Kidney (tissue), 14 donors: ENCODE results near the gene ADARB1. TPM values are rescaled to one million over a fixed set of nuclear protein-coding genes. Genes with fewer than 3 reads are reported as not detected.

Source experiments
- DNase-seq, 5 donors: peaks; one replicate each; pipeline ENCODE4 v3.0.0-alpha.2; 2013 to 2020
- FAIRE-seq: peaks from 2 replicates; lab custom pipeline; 2012; peaks lifted over from hg19 to GRCh38; lab: Jason Lieb, UNC
- H3K27ac ChIP-seq, 2 donors: one replicate each; pipeline ENCODE4 v1.7.0; 2013; ENCODE audit warnings: low read depth in 2 of 2, low read length in 2 of 2, inconsistent platforms in 1 of 2
- H3K27me3 ChIP-seq: one replicate; pipeline ENCODE4 v1.7.1; 2013; ENCODE audit warnings: low read length, inconsistent platforms; ENCODE audit not compliant: control insufficient read depth, insufficient read depth
- H3K36me3 ChIP-seq, 3 donors: one replicate each; pipeline versions ENCODE4 v1.7.0 to v1.7.1; 2013; ENCODE audit warnings: low read length in 3 of 3, control low read depth in 1 of 3, inconsistent platforms in 1 of 3; ENCODE audit not compliant: insufficient read depth in 3 of 3, control insufficient read depth in 2 of 3
- H3K4me1 ChIP-seq, 3 donors: one replicate each; pipeline versions ENCODE4 v1.7.0 to v1.7.1; 2013; ENCODE audit warnings: low read length in 3 of 3, inconsistent platforms in 1 of 3, low read depth in 1 of 3; ENCODE audit not compliant: control insufficient read depth in 2 of 3, insufficient read depth in 2 of 3
- H3K4me3 ChIP-seq, 3 donors: one replicate each; pipeline versions ENCODE4 v1.7.0 to v1.8.1; 2013; ENCODE audit warnings: low read length in 3 of 3, control low read depth in 1 of 3, inconsistent platforms in 1 of 3
- H3K9ac ChIP-seq, 3 donors: one replicate each; pipeline versions ENCODE4 v1.7.0 to v1.7.1; 2013; ENCODE audit warnings: low read length in 3 of 3, control low read depth in 1 of 3, inconsistent platforms in 1 of 3
- H3K9me3 ChIP-seq, 3 donors: one replicate each; pipeline versions ENCODE4 v1.7.0 to v1.7.1; 2013; ENCODE audit warnings: low read length in 3 of 3, control low read depth in 1 of 3, inconsistent platforms in 1 of 3; ENCODE audit not compliant: control insufficient read depth in 2 of 3, insufficient read depth in 1 of 3
- intact Hi-C: fragments of 100-400 bp; cut with DNase I; formaldehyde crosslinking; loops from one replicate; pipeline ENCODE4 v1.11.1; 2022
- polyA plus RNA-seq: library from polyadenylated mRNA; stranded (reverse); fragments of 350-450 nt; fragmentation: Illumina TruSeq; extraction: RNeasy Lipid Tissue Mini Kit (QIAGEN cat#74804); gene quantifications from one replicate; pipeline ENCODE4 v1.2.3, GENCODE V29; 2014; ENCODE audit warnings: low read depth, low replicate concordance; ENCODE audit not compliant: insufficient read depth
- total RNA-seq: library from RNA; stranded (reverse); fragmentation: NEBNext Ultra II Directional; extraction: Animal tissue kit (Norgen Biotek cat#: 25700); gene quantifications from one replicate; pipeline ENCODE4 v1.2.1, GENCODE V29; 2021
- TF ChIP-seq, protein P1 (sequence below): IDR thresholded peaks from 3 replicates; pipeline ENCODE4 v1.5.1; 2012; ENCODE audit warnings: mild to moderate bottlenecking, moderate library complexity, borderline replicate concordance; ENCODE audit not compliant: insufficient read depth; ENCODE audit errors: extremely low read depth
- donor health status: control.
- donor health status: control.
- donor health status: control.
- donor health status: control.
- donor health status: control.
- donor health status: DM: yes; HTN: yes; CAD: no.
- donor health status: Normal renal cell carcinoma (clear cell type).

The ADARB1 gene
- total and polyA plus RNA-seq, 2 donors from 2014 or later: 6.7 to 34.9 TPM

- Histone ChIP-seq H3K4me1 (no peaks in the 10 kb centered on the region), H3K27me3 (no peaks in the 10 kb centered on the region), H3K9me3 (no peaks in the 10 kb centered on the region), H3K27ac (no peak overlapping the region), H3K36me3 (no peaks in the 10 kb centered on the region), H3K9ac (no peak overlapping the region), H3K4me3 (no peak overlapping the region)
- no peak for FAIRE-seq
- TF ChIP-seq, protein P1, sequence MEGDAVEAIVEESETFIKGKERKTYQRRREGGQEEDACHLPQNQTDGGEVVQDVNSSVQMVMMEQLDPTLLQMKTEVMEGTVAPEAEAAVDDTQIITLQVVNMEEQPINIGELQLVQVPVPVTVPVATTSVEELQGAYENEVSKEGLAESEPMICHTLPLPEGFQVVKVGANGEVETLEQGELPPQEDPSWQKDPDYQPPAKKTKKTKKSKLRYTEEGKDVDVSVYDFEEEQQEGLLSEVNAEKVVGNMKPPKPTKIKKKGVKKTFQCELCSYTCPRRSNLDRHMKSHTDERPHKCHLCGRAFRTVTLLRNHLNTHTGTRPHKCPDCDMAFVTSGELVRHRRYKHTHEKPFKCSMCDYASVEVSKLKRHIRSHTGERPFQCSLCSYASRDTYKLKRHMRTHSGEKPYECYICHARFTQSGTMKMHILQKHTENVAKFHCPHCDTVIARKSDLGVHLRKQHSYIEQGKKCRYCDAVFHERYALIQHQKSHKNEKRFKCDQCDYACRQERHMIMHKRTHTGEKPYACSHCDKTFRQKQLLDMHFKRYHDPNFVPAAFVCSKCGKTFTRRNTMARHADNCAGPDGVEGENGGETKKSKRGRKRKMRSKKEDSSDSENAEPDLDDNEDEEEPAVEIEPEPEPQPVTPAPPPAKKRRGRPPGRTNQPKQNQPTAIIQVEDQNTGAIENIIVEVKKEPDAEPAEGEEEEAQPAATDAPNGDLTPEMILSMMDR: no peak
- no peak for DNase-seq
- intact Hi-C loops: no loop called here
Measured at GRCh38 chr21:45146306-45146705, 71.9 kb downstream of the ADARB1 start.

GRCh38 chr21:45146801-45147200, 72.4 kb downstream of the ADARB1 start:
- no peak overlapping the region for H3K4me3 ChIP-seq
- no peaks in the 10 kb centered on the region for H3K27me3 ChIP-seq
- no peak overlapping the region for H3K27ac ChIP-seq
- intact Hi-C loops: no loop called here
- H3K9ac ChIP-seq: no peak overlapping the region
- DNase-seq (no peak), FAIRE-seq (no peak)
- no peaks in the 10 kb centered on the region for H3K9me3 ChIP-seq
- no peaks in the 10 kb centered on the region for H3K4me1 ChIP-seq
- TF ChIP-seq, protein P1: no peak
- no peaks in the 10 kb centered on the region for H3K36me3 ChIP-seq

- DNase-seq (no peak), FAIRE-seq (no peak)
- H3K4me3 ChIP-seq: no peak overlapping the region
- TF ChIP-seq, protein P1: no peak
- no peaks in the 10 kb centered on the region for H3K27me3 ChIP-seq
- H3K36me3 ChIP-seq: no peaks in the 10 kb centered on the region
- no peak overlapping the region for H3K9ac ChIP-seq
- no peaks in the 10 kb centered on the region for H3K4me1 ChIP-seq
- intact Hi-C loops: no loop called here
- no peaks in the 10 kb centered on the region for H3K9me3 ChIP-seq
- H3K27ac ChIP-seq: no peak overlapping the region
Measured at GRCh38 chr21:45147473-45148315, 73.3 kb downstream of the ADARB1 start.
